OCI-LY1 (cell line): Measurements from ENCODE around the gene ALDH3A2.

Experiments
- H2AFZ ChIP-seq: fragments of 200-600 bp; sonication (generic), shearing (Covaris generic); 2 replicates; pipeline ENCODE4 v1.6.0; 2014; ENCODE audit warnings: antibody characterized with exemption, mild to moderate bottlenecking, low read length
- H3F3A ChIP-seq: fragments of 200-600 bp; sonication (generic), shearing (Covaris generic); 2 replicates; pipeline ENCODE4 v1.6.0; 2014; ENCODE audit warnings: mild to moderate bottlenecking, antibody characterized with exemption, low read length, moderate library complexity; ENCODE audit not compliant: insufficient read depth
- H3K27ac ChIP-seq: fragments of 200-600 bp; sonication (generic); 2 replicates; pipeline ENCODE4 v1.5.1; 2014; ENCODE audit warnings: low read length, mixed run types, mild to moderate bottlenecking, low read depth; ENCODE audit not compliant: poor library complexity, severe bottlenecking
- H3K27me3 ChIP-seq: fragments of 200-600 bp; sonication (generic); 2 replicates; pipeline ENCODE4 v1.6.0; 2014; ENCODE audit warnings: antibody characterized with exemption, mild to moderate bottlenecking, low read length, moderate library complexity; ENCODE audit not compliant: insufficient read depth
- H3K36me3 ChIP-seq: fragments of 200-600 bp; sonication (generic); 2 replicates; pipeline ENCODE4 v1.6.1; 2014; ENCODE audit warnings: mild to moderate bottlenecking, antibody characterized with exemption, low read length, moderate library complexity, mixed read lengths; ENCODE audit not compliant: insufficient read depth
- H3K4me1 ChIP-seq: fragments of 200-600 bp; sonication (generic); 2 replicates; pipeline ENCODE4 v1.5.1; 2014; ENCODE audit warnings: mild to moderate bottlenecking, low read length, moderate library complexity; ENCODE audit not compliant: insufficient read depth, severe bottlenecking
- H3K4me2 ChIP-seq: fragments of 200-600 bp; sonication (generic), shearing (Covaris generic); 2 replicates; pipeline ENCODE4 v1.6.1; 2014; ENCODE audit warnings: low read length
- H3K4me3 ChIP-seq: fragments of 200-600 bp; sonication (generic); 2 replicates; pipeline ENCODE4 v1.5.1; 2014; ENCODE audit warnings: low read length, low read depth, mild to moderate bottlenecking, mixed read lengths; ENCODE audit not compliant: poor library complexity, severe bottlenecking
- H3K79me2 ChIP-seq: fragments of 200-600 bp; shearing (Covaris generic); 2 replicates; pipeline ENCODE4 v1.6.1; 2016; ENCODE audit warnings: mixed run types, low read length, mixed read lengths; ENCODE audit not compliant: insufficient read depth
- H3K9ac ChIP-seq: fragments of 200-600 bp; sonication (generic), shearing (Covaris generic); 2 replicates; pipeline ENCODE4 v1.6.1; 2014; ENCODE audit warnings: mild to moderate bottlenecking, low read length, mixed read lengths
- H3K9me2 ChIP-seq: fragments of 200-600 bp; sonication (generic), shearing (Covaris generic); 2 replicates; pipeline ENCODE4 v1.6.1; 2014; ENCODE audit warnings: low read depth, mild to moderate bottlenecking, low read length, mixed read lengths
- H3K9me3 ChIP-seq: fragments of 200-600 bp; shearing (Covaris generic); 2 replicates; pipeline ENCODE4 v1.6.1; 2014; ENCODE audit warnings: low read length, mixed read lengths
- H4K20me1 ChIP-seq: fragments of 200-600 bp; sonication (generic), shearing (Covaris generic); 2 replicates; pipeline ENCODE4 v1.6.0; 2016; ENCODE audit warnings: mild to moderate bottlenecking, low read length; ENCODE audit not compliant: insufficient read depth
- EZH2 ChIP-seq: fragments of 200-600 bp; sonication (generic), shearing (Covaris generic); IDR thresholded peaks from 2 replicates; pipeline ENCODE4 v1.8.0; 2017; ENCODE audit warnings: borderline replicate concordance, mixed run types, mild to moderate bottlenecking, antibody characterized with exemption, low read length, moderate library complexity, mixed read lengths
- TF ChIP-seq, protein P1 (sequence below): fragments of 200-600 bp; sonication (generic), shearing (Covaris generic); IDR thresholded peaks from 2 replicates; pipeline ENCODE4 v1.5.1; 2017; ENCODE audit warnings: mild to moderate bottlenecking, antibody characterized with exemption, low read length, moderate library complexity, mixed read lengths

Gene ALDH3A2

DNA sequence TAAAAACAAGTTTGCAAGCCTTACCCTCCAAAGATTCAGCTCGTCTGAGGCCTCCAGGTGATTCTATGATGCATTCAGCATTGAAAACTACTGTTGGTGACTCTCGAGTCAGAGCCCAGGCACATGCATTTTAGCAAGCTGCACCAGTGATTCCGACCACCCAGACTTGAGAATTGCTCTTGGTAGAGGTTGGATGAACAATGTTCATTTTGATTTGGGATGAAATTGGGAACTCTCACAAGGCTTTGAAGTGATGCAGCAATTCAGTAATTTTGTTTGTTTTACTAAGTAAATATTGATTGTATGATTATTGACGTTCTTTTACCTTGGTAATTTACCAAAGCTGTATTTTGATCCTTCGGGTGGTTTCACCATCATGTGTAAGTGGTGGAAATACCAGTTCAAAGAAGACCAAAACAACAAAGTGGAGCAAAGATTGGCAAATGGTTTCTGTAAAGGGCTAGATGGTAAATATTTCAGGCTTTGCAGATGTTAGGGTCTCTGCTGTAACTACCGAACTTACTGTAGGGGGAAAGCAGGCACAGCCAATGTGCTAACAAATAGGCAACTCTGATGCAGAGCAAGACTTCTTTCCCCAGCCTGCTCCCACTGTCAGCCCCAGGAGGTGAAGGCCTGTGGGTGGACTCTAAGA, 11.8 kb downstream of the ALDH3A2 start:
- Histone ChIP-seq H3K4me3 (no peak overlapping the region), H3K36me3 (peaks cover 29% of the 10 kb centered on the region; the same call in 1 of the 2 replicates), H3K79me2 (no peaks in the 10 kb centered on the region), H3K4me1 (no peaks in the 10 kb centered on the region), H3K27me3 (no peaks in the 10 kb centered on the region), H3K27ac (no peak overlapping the region), H4K20me1 (no peaks in the 10 kb centered on the region), H3F3A (no peaks in the 10 kb centered on the region), H3K9me2 (no peaks in the 10 kb centered on the region), H3K9ac (no peak overlapping the region), H2AFZ (no peak overlapping the region), H3K4me2 (no peak overlapping the region), H3K9me3 (no peaks in the 10 kb centered on the region)
- no peak for TF ChIP-seq EZH2

DNA sequence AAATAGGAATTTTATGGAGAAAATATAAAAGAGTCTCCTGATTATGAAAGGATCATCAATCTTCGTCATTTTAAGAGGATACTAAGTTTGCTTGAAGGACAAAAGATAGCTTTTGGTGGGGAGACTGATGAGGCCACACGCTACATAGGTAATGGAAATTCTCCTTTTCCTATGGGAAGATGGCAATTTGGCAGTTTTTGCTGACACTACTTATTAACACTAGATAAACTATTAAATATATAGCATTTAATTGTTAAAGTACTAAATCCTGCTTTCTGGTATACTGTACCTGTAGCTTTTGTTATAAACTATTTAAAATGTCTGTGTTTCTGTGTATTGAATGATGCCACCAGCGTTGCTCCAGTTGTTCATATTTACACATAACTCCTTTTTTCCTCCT, 12.6 kb downstream of the ALDH3A2 start:
- no peak overlapping the region for H3K4me2 ChIP-seq
- H3K79me2 ChIP-seq = no peaks in the 10 kb centered on the region
- H3K36me3 ChIP-seq = peaks cover 21% of the 10 kb centered on the region; the same call in 1 of the 2 replicates
- no peaks in the 10 kb centered on the region for H3K9me3 ChIP-seq
- H2AFZ ChIP-seq = no peak overlapping the region
- H3K9me2 ChIP-seq = no peaks in the 10 kb centered on the region
- no peaks in the 10 kb centered on the region for H3K4me1 ChIP-seq
- H3K27me3 ChIP-seq = no peaks in the 10 kb centered on the region
- H3K9ac ChIP-seq = no peak overlapping the region
- no peaks in the 10 kb centered on the region for H4K20me1 ChIP-seq
- TF ChIP-seq, protein P1, sequence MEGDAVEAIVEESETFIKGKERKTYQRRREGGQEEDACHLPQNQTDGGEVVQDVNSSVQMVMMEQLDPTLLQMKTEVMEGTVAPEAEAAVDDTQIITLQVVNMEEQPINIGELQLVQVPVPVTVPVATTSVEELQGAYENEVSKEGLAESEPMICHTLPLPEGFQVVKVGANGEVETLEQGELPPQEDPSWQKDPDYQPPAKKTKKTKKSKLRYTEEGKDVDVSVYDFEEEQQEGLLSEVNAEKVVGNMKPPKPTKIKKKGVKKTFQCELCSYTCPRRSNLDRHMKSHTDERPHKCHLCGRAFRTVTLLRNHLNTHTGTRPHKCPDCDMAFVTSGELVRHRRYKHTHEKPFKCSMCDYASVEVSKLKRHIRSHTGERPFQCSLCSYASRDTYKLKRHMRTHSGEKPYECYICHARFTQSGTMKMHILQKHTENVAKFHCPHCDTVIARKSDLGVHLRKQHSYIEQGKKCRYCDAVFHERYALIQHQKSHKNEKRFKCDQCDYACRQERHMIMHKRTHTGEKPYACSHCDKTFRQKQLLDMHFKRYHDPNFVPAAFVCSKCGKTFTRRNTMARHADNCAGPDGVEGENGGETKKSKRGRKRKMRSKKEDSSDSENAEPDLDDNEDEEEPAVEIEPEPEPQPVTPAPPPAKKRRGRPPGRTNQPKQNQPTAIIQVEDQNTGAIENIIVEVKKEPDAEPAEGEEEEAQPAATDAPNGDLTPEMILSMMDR = no peak
- TF ChIP-seq EZH2 = no peak
- H3K4me3 ChIP-seq = no peak overlapping the region
- no peaks in the 10 kb centered on the region for H3F3A ChIP-seq
- no peak overlapping the region for H3K27ac ChIP-seq

DNA sequence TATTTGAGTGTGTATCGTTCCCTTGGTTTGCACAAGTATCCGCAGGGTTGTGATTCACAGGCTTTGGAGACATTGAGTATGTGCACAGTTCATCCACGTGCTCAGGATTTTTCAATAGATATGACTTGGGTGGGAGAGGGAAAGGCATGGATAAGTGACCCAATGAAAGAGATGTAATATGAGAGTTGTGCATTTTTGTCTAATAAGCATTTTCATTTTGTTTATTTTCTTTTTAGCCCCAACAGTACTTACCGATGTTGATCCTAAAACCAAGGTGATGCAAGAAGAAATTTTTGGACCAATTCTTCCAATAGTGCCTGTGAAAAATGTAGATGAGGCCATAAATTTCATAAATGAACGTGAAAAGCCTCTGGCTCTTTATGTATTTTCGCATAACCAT, 14.5 kb downstream of the ALDH3A2 start:
- H3K9me2 ChIP-seq = no peaks in the 10 kb centered on the region
- H3K27me3 ChIP-seq = no peaks in the 10 kb centered on the region
- no peak overlapping the region for H3K27ac ChIP-seq
- H3K9me3 ChIP-seq = no peaks in the 10 kb centered on the region
- no peaks in the 10 kb centered on the region for H3K4me1 ChIP-seq
- H3K9ac ChIP-seq = no peak overlapping the region
- H3K4me3 ChIP-seq = no peak overlapping the region
- H3K79me2 ChIP-seq = no peaks in the 10 kb centered on the region
- H3F3A ChIP-seq = no peaks in the 10 kb centered on the region
- no peaks in the 10 kb centered on the region for H4K20me1 ChIP-seq
- H3K4me2 ChIP-seq = no peak overlapping the region
- TF ChIP-seq, protein P1 = no peak
- TF ChIP-seq EZH2 = no peak
- H2AFZ ChIP-seq = no peak overlapping the region
- H3K36me3 ChIP-seq = peaks cover 17% of the 10 kb centered on the region; the same call in 1 of the 2 replicates
